WTC11 (cell line): ENCODE data around the gene C1QL1. TPM values are rescaled to one million over a fixed set of nuclear protein-coding genes. Genes with fewer than 3 reads are reported as not detected.

Experiments
- ATAC-seq: fragments of 200-7000 bp; cut with Tn5 transposase; 2 replicates; pipeline ENCODE4 v1.10.0; 2021; ENCODE audit warnings: mild to moderate bottlenecking, moderate library complexity
- CTCF ChIA-PET: fragments of 300-600 bp; sonication (Branson Sonifier 250); formaldehyde crosslinking; loops from one replicate; lab custom pipeline; 2021; ENCODE audit warnings: antibody characterized with exemption; lab: Charles Lee
- POLR2A ChIA-PET: fragments of 350-600 bp; sonication (Branson Sonifier 250); formaldehyde crosslinking; loops from one replicate; lab custom pipeline; 2021; ENCODE audit warnings: antibody characterized with exemption; lab: Charles Lee
- DNase-seq: peaks from one replicate; pipeline ENCODE4 v3.0.0; 2021; ENCODE audit warnings: low spot score
- H3K27ac Mint-ChIP-seq: 2 replicates; pipeline ENCODE4 v1.8.0; 2021; ENCODE audit warnings: mixed read lengths
- H3K27me3 Mint-ChIP-seq: 2 replicates; pipeline ENCODE4 v1.8.0; 2021; ENCODE audit warnings: low read depth, mild to moderate bottlenecking, moderate library complexity, mixed read lengths
- H3K36me3 Mint-ChIP-seq: 2 replicates; pipeline ENCODE4 v1.8.0; 2021; ENCODE audit warnings: mixed read lengths
- H3K4me1 Mint-ChIP-seq: 2 replicates; pipeline ENCODE4 v1.8.0; 2022; ENCODE audit warnings: mixed read lengths
- H3K4me3 Mint-ChIP-seq: 2 replicates; pipeline ENCODE4 v1.8.0; 2021; ENCODE audit warnings: mild to moderate bottlenecking, moderate library complexity, mixed read lengths
- H3K9me3 Mint-ChIP-seq: 2 replicates; pipeline ENCODE4 v1.8.0; 2021; ENCODE audit warnings: mixed read lengths
- ARID4B ChIP-seq: sonication (generic); formaldehyde crosslinking; IDR thresholded peaks from 2 replicates; pipeline ENCODE4 v1.8.0; 2023; ENCODE audit warnings: missing genetic modification reagents, mild to moderate bottlenecking, borderline replicate concordance
- ATF3 ChIP-seq: sonication (generic); formaldehyde crosslinking; conservative IDR thresholded peaks from 2 replicates; pipeline ENCODE4 v1.8.1; 2022; ENCODE audit warnings: mild to moderate bottlenecking, missing genetic modification reagents
- CREM ChIP-seq: sonication (generic); formaldehyde crosslinking; IDR thresholded peaks from 2 replicates; pipeline ENCODE4 v1.8.1; 2022; ENCODE audit warnings: mild to moderate bottlenecking, missing genetic modification reagents, moderate library complexity
- E2F5 ChIP-seq: sonication (generic); formaldehyde crosslinking; IDR thresholded peaks from 2 replicates; pipeline ENCODE4 v1.8.1; 2022; ENCODE audit warnings: mild to moderate bottlenecking, moderate library complexity, missing genetic modification reagents
- ELF4 ChIP-seq: sonication (generic); formaldehyde crosslinking; IDR thresholded peaks from 2 replicates; pipeline ENCODE4 v1.8.1; 2022; ENCODE audit warnings: low read depth, mild to moderate bottlenecking, moderate library complexity, missing genetic modification reagents
- EMX1 ChIP-seq: fragments of 250-450 bp; sonication (Bioruptor Pico); IDR thresholded peaks from 2 replicates; pipeline ENCODE4 v1.8.0; 2021; ENCODE audit warnings: mild to moderate bottlenecking
- ETV6 ChIP-seq: sonication (generic); formaldehyde crosslinking; IDR thresholded peaks from 2 replicates; pipeline ENCODE4 v1.8.1; 2022; ENCODE audit warnings: mild to moderate bottlenecking, missing genetic modification reagents
- FOXP4 ChIP-seq: sonication (generic); formaldehyde crosslinking; IDR thresholded peaks from 2 replicates; pipeline ENCODE4 v1.8.0; 2022; ENCODE audit warnings: mild to moderate bottlenecking, missing genetic modification reagents
- IRF1 ChIP-seq: sonication (generic); formaldehyde crosslinking; IDR thresholded peaks from 2 replicates; pipeline ENCODE4 v1.8.0; 2023; ENCODE audit warnings: missing genetic modification reagents
- MXD4 ChIP-seq: fragments of 250-450 bp; sonication (Bioruptor Pico); IDR thresholded peaks from 2 replicates; pipeline ENCODE4 v1.8.0; 2021; ENCODE audit warnings: mild to moderate bottlenecking, moderate library complexity, borderline replicate concordance
- NR1H2 ChIP-seq: sonication (generic); formaldehyde crosslinking; IDR thresholded peaks from 2 replicates; pipeline ENCODE4 v1.9.0; 2021; ENCODE audit warnings: mild to moderate bottlenecking, moderate library complexity, missing genetic modification reagents
- RORB ChIP-seq: fragments of 250-450 bp; sonication (Bioruptor Pico); IDR thresholded peaks from 2 replicates; pipeline ENCODE4 v1.9.0; 2021; ENCODE audit warnings: mild to moderate bottlenecking
- SMAD4 ChIP-seq: sonication (generic); formaldehyde crosslinking; IDR thresholded peaks from 2 replicates; pipeline ENCODE4 v1.8.0; 2022; ENCODE audit warnings: mild to moderate bottlenecking, missing genetic modification reagents
- TEAD4 ChIP-seq: sonication (generic); formaldehyde crosslinking; IDR thresholded peaks from 2 replicates; pipeline ENCODE4 v1.8.0; 2022; ENCODE audit warnings: mild to moderate bottlenecking, missing genetic modification reagents
- USF2 ChIP-seq: sonication (generic); formaldehyde crosslinking; IDR thresholded peaks from 2 replicates; pipeline ENCODE4 v1.8.1; 2023; ENCODE audit warnings: mild to moderate bottlenecking, missing genetic modification reagents, moderate library complexity
- ZNF232 ChIP-seq: sonication (generic); formaldehyde crosslinking; IDR thresholded peaks from 2 replicates; pipeline ENCODE4 v1.8.0; 2022; ENCODE audit warnings: mild to moderate bottlenecking, missing genetic modification reagents
- ZNF396 ChIP-seq: fragments of 250-450 bp; sonication (Bioruptor Pico); IDR thresholded peaks from 2 replicates; pipeline ENCODE4 v1.8.0; 2021; ENCODE audit warnings: mild to moderate bottlenecking, moderate library complexity, borderline replicate concordance
- ZNF425 ChIP-seq: fragments of 250-450 bp; sonication (Bioruptor Pico); conservative IDR thresholded peaks from 2 replicates; pipeline ENCODE4 v1.9.0; 2021; ENCODE audit warnings: mild to moderate bottlenecking
- total RNA-seq: library from RNA; stranded (reverse); gene quantifications from 3 replicates; pipeline ENCODE4 v1.2.3, GENCODE V29; 2021

Gene C1QL1
- total RNA-seq, 1 experiment from 2014 or later: 13.4 TPM

- TF ChIP-seq ATF3 (CRISPR knock-in tag): no peak
- no peak for TF ChIP-seq ZNF396 (CRISPR knock-in tag)
- TF ChIP-seq ETV6 (CRISPR knock-in tag): no peak
These were observed 1.6 kb downstream of the C1QL1 start (continued) for GRCh38 chr17:44966348-44967025.

GRCh38 chr17:44965481-44966234 is 2.4 kb downstream of the C1QL1 start:
- no peak overlapping the region for H3K4me3 Mint-ChIP-seq
- H3K27me3 Mint-ChIP-seq: peaks cover 74% of the 10 kb centered on the region
- no peak for DNase-seq
- ChIA-PET POLR2A (interaction anchor here (1.2 kb wide), 1 partner anchor 13 kb away, joined by 3 read pairs; no protein-coding TSS in a partner anchor), CTCF (interaction anchor here (0.8 to 2.3 kb wide), 10 partner anchors 10 to 190 kb away, joined by 3 to 9 read pairs (median 4); partner anchors contain the start of gene ACBD4)
- H3K9me3 Mint-ChIP-seq: no peaks in the 10 kb centered on the region
- H3K36me3 Mint-ChIP-seq: no peaks in the 10 kb centered on the region
- no peak for ATAC-seq
- H3K27ac Mint-ChIP-seq: no peak overlapping the region
- H3K4me1 Mint-ChIP-seq: peaks cover 19% of the 10 kb centered on the region
- TF ChIP-seq EMX1 (CRISPR knock-in tag): no peak
- TF ChIP-seq FOXP4 (CRISPR knock-in tag): no peak
- no peak for TF ChIP-seq MXD4 (CRISPR knock-in tag)
- no peak for TF ChIP-seq NR1H2 (CRISPR knock-in tag)
- TF ChIP-seq SMAD4 (CRISPR knock-in tag): no peak
- no peak for TF ChIP-seq ZNF232 (CRISPR knock-in tag)
- no peak for TF ChIP-seq RORB
- TF ChIP-seq ZNF425 (CRISPR knock-in tag): no peak
- TF ChIP-seq ARID4B: no peak
- no peak for TF ChIP-seq USF2 (CRISPR knock-in tag)
- TF ChIP-seq ELF4 (CRISPR knock-in tag): no peak
- TF ChIP-seq IRF1: no peak
- no peak for TF ChIP-seq E2F5 (CRISPR knock-in tag)
- no peak for TF ChIP-seq ATF3 (CRISPR knock-in tag)
- no peak for TF ChIP-seq CREM (CRISPR knock-in tag)
- no peak for TF ChIP-seq TEAD4 (CRISPR knock-in tag)
